Renal cortex interstitium (tissue), 11 donors: ENCODE data around the gene ESRRG. TPM values are rescaled to one million over a fixed set of nuclear protein-coding genes. Genes with fewer than 3 reads are reported as not detected.
"Not testable (repeated sequence)": the region's sequence is repeated elsewhere in the genome, so short reads cannot be mapped to it uniquely, and the experiment has no call there.

Experiments
- DNase-seq, 11 donors: peaks; one replicate each; pipeline ENCODE4 v3.0.0-alpha.2; 2013; ENCODE audit warnings: low read depth in 9 of 11, low spot score in 4 of 11; ENCODE audit errors: extremely low read depth in 1 of 11
- polyA plus RNA-seq, 3 donors: library from polyadenylated mRNA; unstranded; fragments of 120-200 nt; gene quantifications; one replicate each; pipeline ENCODE4 v1.2.1, GENCODE V29; 2013; ENCODE audit not compliant: insufficient read length in 3 of 3

The ESRRG gene
- polyA plus RNA-seq, 3 donors, result 32.5 to 47.0 (median 38.3) TPM

DNA sequence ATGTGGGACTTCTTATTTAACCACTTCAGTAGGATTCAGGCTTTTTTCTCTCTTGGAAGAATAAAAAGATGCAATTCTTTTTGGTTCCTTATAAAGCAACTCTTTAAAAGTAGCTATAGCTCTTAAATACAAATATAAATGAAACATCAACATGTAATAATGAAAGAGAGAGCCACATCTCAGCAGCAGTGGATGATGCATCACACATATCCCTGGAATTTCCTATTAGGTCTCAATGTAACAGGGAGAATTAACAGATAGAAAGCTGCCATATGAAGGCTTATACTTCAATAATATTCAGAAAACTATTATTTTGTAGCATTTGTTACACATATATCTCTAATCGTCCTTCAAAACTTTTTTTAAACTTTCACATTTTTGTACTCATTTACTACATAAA lies 181.0 kb downstream of the ESRRG start:
- no peak for DNase-seq

DNA sequence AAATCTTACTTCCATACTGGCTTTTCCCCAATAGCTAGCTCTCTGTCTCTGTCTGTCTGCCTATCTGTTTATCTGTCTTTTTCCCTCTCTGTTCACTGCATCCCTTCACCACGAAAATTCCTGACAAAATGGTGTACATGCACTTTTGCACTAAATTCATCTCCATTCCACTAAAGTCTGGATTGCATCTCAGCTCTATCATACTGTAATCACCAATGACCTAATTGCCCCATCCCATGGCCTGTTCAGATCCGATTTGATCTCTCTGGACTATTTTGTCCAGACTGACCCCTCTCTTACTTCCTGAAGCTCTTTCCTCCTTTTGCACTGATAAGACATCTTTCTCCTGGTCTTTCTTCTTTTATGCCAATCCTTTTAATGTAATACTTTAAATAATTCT lies 187.5 kb downstream of the ESRRG start:
- DNase-seq, result no peak

- DNase-seq, result no peak
Measured at GRCh38 chr1:216535059-216535458, 188.2 kb downstream of the ESRRG start.

- no peak for DNase-seq
Measured at GRCh38 chr1:216533776-216534175, 189.5 kb downstream of the ESRRG start.

- DNase-seq, result no peak
Measured at GRCh38 chr1:216532251-216532798, 190.9 kb downstream of the ESRRG start.

DNA sequence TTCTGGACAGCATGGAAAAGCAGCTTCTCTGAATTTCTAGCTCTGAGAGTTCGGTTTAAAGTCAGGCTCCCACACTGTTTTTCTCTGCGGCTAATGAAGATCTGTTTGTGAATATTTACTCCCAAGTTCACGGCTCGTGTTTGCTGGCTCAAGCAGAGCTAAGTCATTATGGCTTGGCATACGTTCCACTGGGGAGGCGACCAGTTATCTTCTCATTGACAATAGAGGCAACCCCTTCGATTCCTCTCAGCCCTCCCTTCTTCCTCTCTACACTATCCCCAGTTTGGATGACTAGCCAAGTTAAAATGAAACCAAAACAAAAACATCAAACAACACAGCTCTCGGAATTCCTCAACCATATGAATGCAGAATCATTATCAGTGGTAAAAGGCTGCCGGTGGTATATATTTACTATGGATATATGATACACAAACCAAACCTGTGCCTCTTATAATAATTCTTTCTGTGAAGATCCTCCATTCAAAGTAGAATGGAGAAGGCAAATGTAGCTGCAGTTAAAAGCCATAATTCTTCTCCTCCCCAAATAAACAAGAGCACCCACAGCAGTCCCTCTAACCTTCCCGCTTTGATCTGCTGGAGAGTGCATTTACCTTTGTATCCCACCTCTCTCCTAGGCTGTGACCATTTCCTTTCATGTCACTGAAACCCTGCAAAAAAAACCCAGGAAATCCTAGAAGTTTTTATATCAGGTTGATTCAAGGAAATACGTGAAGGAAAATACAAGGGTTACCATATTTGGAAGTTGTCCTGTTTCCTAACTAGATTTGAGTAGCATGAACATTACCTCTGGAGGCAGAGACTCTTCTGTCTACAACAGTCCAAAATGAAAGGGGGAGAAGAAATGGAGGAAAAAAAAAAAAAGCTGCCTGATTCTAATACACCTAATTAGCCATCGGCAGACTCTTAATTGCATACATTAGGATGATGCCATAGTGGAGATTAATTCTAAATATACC lies 191.7 kb downstream of the ESRRG start:
- DNase-seq, result peak in 4 of 11 donors; percentile 8 to 23 (median 12)

DNA sequence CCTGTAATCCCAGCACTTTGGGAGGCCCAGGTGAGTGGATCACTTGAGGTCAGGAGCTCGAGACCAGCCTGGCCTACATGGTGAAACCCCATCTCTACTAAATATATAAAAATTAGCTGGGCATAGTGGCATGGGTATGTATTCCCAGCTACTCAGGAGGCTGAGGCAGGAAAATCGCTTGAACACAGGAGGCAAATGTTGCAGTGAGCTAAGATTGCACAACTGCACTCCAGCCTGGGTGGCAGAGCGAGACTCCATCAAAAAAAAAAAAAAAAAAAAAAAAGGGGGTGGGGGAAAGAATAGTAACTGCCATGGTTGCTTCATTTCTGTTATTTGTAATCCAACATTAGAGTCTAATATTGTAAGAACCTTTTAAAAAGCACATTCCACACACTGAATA lies 193.4 kb downstream of the ESRRG start:
- DNase-seq, result not testable (repeated sequence)

- no peak for DNase-seq
Measured at GRCh38 chr1:216528816-216529215, 194.4 kb downstream of the ESRRG start.

- DNase-seq, result no peak
Measured at GRCh38 chr1:216523449-216524190, 199.6 kb downstream of the ESRRG start.

- no peak for DNase-seq
Measured at GRCh38 chr1:216523043-216523442, 200.2 kb downstream of the ESRRG start.

DNA sequence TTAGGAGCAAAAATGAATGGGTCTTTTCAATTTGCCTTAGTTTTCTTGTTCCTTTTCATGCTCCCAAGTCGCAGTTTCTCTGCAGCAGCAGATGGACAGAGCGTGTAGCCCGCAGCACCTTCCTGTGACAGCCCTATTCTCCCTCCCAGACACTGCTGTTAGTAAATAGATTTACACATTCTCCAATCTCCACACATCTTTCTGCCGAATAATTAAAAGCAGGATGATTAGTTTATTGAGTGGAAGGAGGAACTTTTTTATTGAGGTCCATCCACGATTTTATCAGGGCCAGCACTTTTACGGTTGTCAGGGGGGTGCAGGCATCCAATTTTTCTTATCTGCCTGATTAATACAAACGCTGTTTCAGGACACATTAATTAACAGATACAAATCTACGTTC lies 201.8 kb downstream of the ESRRG start:
- DNase-seq, result no peak

DNA sequence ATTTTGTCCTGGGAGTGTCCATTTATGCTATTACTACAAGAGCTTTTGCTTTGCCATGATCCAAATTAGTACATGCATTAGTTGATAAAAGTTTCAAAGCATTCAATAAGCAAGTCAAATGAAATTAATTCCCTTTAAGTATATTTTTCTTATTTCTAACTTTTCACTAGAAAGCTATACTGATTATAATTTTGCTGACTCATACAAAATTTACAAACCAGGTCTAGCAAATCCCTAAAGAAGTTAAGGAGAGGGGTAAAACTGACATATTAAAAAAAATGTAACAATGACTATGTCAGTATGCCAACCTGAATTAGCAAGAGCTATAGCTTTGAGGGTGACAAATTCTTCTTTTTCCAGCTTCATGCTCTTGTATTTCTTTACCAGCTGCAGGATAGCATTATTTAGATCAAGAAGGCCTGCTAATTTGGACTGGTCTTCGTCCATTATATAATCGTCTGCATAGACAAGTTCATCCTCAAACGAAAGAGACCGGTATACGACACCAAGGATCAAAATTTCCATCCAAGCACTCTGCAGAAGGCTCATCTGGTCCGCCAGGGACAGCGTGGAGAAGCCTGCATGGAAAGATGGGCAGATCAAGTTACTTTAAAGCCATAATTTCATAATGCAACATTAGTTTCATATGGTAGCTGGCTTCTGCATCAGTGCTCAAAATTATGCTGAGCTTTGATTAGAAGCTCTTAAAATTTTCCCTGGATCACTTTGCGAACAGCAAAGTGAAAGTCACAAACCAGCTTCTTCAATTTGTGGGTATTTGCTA lies 204.2 kb downstream of the ESRRG start:
- DNase-seq, result no peak

DNA sequence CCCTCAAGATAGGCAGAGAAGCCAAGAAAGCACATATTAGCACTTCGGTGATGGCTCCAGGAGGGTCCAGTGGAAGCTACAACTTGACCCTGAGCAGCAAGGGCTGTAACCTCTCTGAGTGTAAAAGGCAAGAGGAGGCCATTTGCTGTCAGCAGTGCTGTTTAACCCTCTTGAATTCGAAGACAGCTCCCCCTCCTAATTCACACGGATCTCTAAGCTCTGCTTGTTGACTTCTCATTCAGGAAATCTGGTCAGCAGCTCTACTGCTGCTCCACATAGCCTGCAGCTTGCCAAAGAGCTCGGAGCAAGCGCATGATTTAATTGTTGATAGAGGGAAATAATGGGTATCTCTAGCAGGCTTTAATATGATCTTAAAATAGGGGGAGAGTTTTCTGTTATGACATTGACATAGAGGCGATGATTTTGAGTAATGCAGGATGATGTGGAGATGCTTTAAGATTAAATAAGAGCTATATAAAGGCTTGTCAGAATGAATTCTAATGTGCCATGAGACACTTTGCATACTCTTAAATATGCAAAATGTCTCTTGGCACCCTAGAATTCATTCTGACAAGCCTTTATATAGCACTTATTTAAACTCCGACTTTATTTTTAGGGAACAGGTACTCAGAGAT lies 220.6 kb downstream of the ESRRG start:
- DNase-seq, result no peak

GRCh38 chr1:216500273-216500967 lies 222.8 kb downstream of the ESRRG start:
- DNase-seq, result peak in 1 of 11 donors; percentile 1

DNA sequence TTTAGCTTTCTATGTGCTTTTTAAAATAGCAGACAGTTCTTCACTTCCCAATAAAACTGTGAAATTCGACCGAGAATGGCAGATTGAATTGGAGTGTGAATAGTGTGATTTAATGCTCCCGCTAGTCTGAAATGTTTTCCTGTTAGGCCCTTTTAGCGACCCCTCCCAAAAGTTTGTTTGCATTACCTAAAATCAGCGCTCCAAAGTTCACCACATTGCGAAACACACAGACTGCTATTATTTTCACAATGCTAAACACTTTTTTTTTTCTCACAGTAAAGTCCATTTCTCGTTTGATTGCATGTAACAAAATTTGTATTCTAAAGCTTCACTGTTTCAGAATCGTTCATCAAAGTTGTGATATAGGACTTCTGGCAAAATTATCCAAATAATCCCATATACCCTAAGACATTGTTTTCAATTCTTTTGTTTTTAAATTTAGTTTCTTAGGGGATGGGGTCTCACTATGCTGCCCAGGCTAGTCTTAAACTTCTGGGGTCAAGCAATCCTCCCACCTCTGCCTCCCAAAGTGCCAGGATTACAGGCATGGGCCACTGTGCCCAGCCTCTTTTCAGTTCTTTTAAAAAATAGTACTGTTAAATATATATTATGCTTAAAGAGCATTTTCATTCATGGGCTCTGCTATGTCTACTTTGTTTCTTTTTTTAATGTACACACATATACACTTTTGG lies 223.5 kb downstream of the ESRRG start:
- no peak for DNase-seq

DNA sequence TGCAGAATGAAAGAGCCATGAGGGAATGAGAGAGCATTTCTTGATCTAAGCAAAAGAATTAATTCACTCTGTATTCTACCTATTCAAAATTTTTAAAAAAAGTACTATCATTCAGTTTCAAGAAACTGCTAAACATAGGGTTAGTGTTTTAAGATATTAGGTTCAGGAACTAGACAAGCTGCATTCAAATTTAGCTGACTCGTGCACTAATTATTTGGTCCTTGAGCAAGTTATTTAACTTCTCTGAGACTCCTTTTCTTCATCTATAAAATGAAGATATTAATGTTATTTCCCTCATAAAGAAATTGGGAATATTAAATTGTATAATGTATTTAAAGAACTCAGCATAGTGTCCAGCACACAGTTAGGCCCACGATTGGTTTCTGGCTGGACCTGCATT lies 225.0 kb downstream of the ESRRG start:
- no peak for DNase-seq

- DNase-seq, result no peak
Measured at GRCh38 chr1:216485042-216485441, 238.2 kb downstream of the ESRRG start.
